Neural progenitor cell (in vitro differentiated cells): ENCODE data around the gene FAM163B.

Experiments used
- EZH2 ChIP-seq: fragments of 200-600 bp; sonication (generic); IDR thresholded peaks from 2 replicates; pipeline ENCODE4 v1.6.1; 2017; ENCODE audit warnings: antibody characterized with exemption, mild to moderate bottlenecking, moderate library complexity
- EZH2phosphoT487 ChIP-seq: fragments of 200-600 bp; sonication (generic); IDR thresholded peaks from 2 replicates; pipeline ENCODE4 v1.6.1; 2017; ENCODE audit warnings: antibody characterized with exemption
- TF ChIP-seq, protein P1 (sequence below): fragments of 200-600 bp; sonication (generic); IDR thresholded peaks from 2 replicates; pipeline ENCODE4 v1.5.1; 2017; ENCODE audit warnings: antibody characterized with exemption, mild to moderate bottlenecking

DNA sequence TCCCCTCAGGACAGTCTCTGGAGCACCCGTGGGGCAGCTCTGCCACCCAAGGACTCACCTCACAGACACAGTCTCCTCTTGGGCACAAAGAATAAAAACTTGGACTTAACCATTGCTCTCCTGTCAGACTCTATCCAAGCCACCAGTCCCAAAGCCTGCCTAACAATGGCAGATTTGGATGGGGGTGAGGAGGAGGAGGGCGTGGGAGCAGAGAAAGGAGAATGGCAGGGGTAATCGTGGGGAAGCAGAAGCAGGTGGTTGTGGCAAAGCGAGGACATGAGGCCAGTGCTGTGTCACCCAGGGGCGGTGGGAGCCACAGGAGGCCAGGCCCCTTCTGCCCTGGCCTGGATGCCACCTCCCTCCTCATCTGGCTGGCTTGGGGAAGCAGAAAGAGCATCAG, 5.5 kb upstream of the FAM163B start:
- TF ChIP-seq, protein P1, sequence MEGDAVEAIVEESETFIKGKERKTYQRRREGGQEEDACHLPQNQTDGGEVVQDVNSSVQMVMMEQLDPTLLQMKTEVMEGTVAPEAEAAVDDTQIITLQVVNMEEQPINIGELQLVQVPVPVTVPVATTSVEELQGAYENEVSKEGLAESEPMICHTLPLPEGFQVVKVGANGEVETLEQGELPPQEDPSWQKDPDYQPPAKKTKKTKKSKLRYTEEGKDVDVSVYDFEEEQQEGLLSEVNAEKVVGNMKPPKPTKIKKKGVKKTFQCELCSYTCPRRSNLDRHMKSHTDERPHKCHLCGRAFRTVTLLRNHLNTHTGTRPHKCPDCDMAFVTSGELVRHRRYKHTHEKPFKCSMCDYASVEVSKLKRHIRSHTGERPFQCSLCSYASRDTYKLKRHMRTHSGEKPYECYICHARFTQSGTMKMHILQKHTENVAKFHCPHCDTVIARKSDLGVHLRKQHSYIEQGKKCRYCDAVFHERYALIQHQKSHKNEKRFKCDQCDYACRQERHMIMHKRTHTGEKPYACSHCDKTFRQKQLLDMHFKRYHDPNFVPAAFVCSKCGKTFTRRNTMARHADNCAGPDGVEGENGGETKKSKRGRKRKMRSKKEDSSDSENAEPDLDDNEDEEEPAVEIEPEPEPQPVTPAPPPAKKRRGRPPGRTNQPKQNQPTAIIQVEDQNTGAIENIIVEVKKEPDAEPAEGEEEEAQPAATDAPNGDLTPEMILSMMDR: no peak
- TF ChIP-seq EZH2 (no peak), EZH2phosphoT487 (no peak)
